HepG2 (cell line): ENCODE measurements around the gene TSC1. TPM values are rescaled to one million over a fixed set of nuclear protein-coding genes. Genes with fewer than 3 reads are reported as not detected.

ENCODE experiments used
- ATAC-seq: fragments of 200-7000 bp; cut with Tn5 transposase; 3 replicates; pipeline ENCODE4 v1.9.1; 2020; ENCODE audit warnings: mild to moderate bottlenecking, moderate library complexity
- BruUV-seq: library from RNA; stranded (reverse); fragments of 400-500 nt; replicated peaks from 2 replicates; lab custom pipeline; 2021; lab: Mats Ljungman, UMichigan
- CTCF ChIA-PET: fragments of 300-600 bp; formaldehyde crosslinking; extraction: SDS; loops from one replicate; lab custom pipeline; 2021; ENCODE audit warnings: low total read pairs, inconsistent platforms, low intra/inter-chr PET ratio; lab: Yijun Ruan, JAX
- POLR2A ChIA-PET: fragments of 350-600 bp; sonication (Branson Sonifier 250); formaldehyde crosslinking; loops from one replicate; lab custom pipeline; 2020; ENCODE audit warnings: antibody characterized with exemption, inconsistent platforms; lab: Yijun Ruan, JAX
- DNase-seq: peaks from one replicate; pipeline ENCODE4 v3.0.0-alpha.2; 2015; ENCODE audit warnings: low spot score
- FAIRE-seq: peaks from 3 replicates; lab custom pipeline; 2011; peaks lifted over from hg19 to GRCh38; lab: Jason Lieb, UNC
- H2AFZ ChIP-seq: one replicate; pipeline ENCODE4 v1.6.1; 2011; ENCODE audit warnings: low read length, inconsistent platforms
- H3K27ac ChIP-seq: fragments of 300-600 bp; 3 replicates; pipeline ENCODE4 v1.8.0; 2011; ENCODE audit warnings: mixed run types, mild to moderate bottlenecking, mixed read lengths, low read length, inconsistent platforms; ENCODE audit not compliant: insufficient read depth; ENCODE audit errors: extremely low read length
- H3K27me3 ChIP-seq, 2 experiments: fragments of 200-600 bp in 1 of 2; 2 replicates in 1 of 2; 3 replicates in 1 of 2; pipeline versions ENCODE4 v1.6.0 to v1.8.0; 2011; ENCODE audit warnings: low read length in 2 of 2, mild to moderate bottlenecking in 2 of 2, moderate library complexity in 2 of 2, inconsistent platforms in 1 of 2; ENCODE audit not compliant: insufficient read depth in 2 of 2, control insufficient read depth in 1 of 2
- H3K36me3 ChIP-seq, 2 experiments: fragments of 200-600 bp in 1 of 2; replicated peaks in 1 of 2; 2 replicates in 1 of 2; 3 replicates in 1 of 2; pipeline versions ENCODE4 v1.5.1 to v1.8.0; 2011; ENCODE audit warnings: low read length in 2 of 2, inconsistent platforms in 1 of 2; ENCODE audit not compliant: insufficient read depth in 2 of 2, control insufficient read depth in 1 of 2
- H3K4me1 ChIP-seq: 2 replicates; pipeline ENCODE4 v1.5.1; 2012; ENCODE audit warnings: low read length, inconsistent platforms; ENCODE audit not compliant: insufficient read depth
- H3K4me2 ChIP-seq: 2 replicates; pipeline ENCODE4 v1.6.0; 2011; ENCODE audit warnings: low read depth, low read length, inconsistent platforms
- H3K4me3 ChIP-seq, 3 experiments: fragments of 200-600 bp in 1 of 3; sonication (generic), shearing (Covaris generic) in 1 of 3; replicated peaks in 1 of 3; 2 replicates each; pipeline ENCODE4 v1.5.1; 2011 to 2016; ENCODE audit warnings: low read length in 3 of 3, inconsistent platforms in 2 of 3, low read depth in 2 of 3, mild to moderate bottlenecking in 2 of 3, control low read depth in 1 of 3, mixed read lengths in 1 of 3; ENCODE audit not compliant: insufficient read depth in 1 of 3
- H3K79me2 ChIP-seq: one replicate; pipeline ENCODE4 v1.6.1; 2011; ENCODE audit warnings: low read length, inconsistent platforms; ENCODE audit not compliant: insufficient read depth
- H3K9ac ChIP-seq: 2 replicates; pipeline ENCODE4 v1.6.0; 2011; ENCODE audit warnings: mild to moderate bottlenecking, low read depth, low read length, inconsistent platforms; ENCODE audit not compliant: insufficient read depth
- H3K9me3 ChIP-seq: 2 replicates; pipeline ENCODE4 v1.5.1; 2012; ENCODE audit warnings: mild to moderate bottlenecking, low read length
- H4K20me1 ChIP-seq: 2 replicates; pipeline ENCODE4 v1.6.0; 2011; ENCODE audit warnings: inconsistent platforms, mild to moderate bottlenecking, low read length, moderate library complexity; ENCODE audit not compliant: insufficient read depth
- ATF7 ChIP-seq, 2 experiments: fragments of 450-650 bp in 1 of 2; sonication (generic) in 1 of 2; formaldehyde crosslinking in 1 of 2; IDR thresholded peaks; 2 replicates each; pipeline versions ENCODE4 v1.4.0 to v1.6.1; 2016 to 2020; ENCODE audit warnings: antibody characterized with exemption in 1 of 2, mild to moderate bottlenecking in 1 of 2, missing genetic modification reagents in 1 of 2
- CREB1 ChIP-seq, 2 experiments: fragments of 450-650 bp in 1 of 2; IDR thresholded peaks; 2 replicates each; pipeline ENCODE4 v1.6.1; 2016 to 2017; ENCODE audit warnings: control low read depth in 1 of 2, mild to moderate bottlenecking in 1 of 2, missing compliant biosample characterization in 1 of 2, missing genetic modification characterization in 1 of 2
- CTCF ChIP-seq: sonication (generic); formaldehyde crosslinking; IDR thresholded peaks from 2 replicates; pipeline ENCODE4 v1.5.0; 2020; ENCODE audit warnings: mild to moderate bottlenecking, missing genetic modification reagents, moderate library complexity
- EED ChIP-seq: sonication (generic); formaldehyde crosslinking; IDR thresholded peaks from 2 replicates; pipeline ENCODE4 v1.5.0; 2020; ENCODE audit warnings: mild to moderate bottlenecking, missing genetic modification reagents
- ETV5 ChIP-seq: IDR thresholded peaks from 2 replicates; pipeline ENCODE4 v1.6.1; 2018; ENCODE audit warnings: missing biosample characterization, missing genetic modification reagents, inconsistent platforms, borderline replicate concordance
- HMGXB4 ChIP-seq, 2 experiments: sonication (generic) in 1 of 2; formaldehyde crosslinking in 1 of 2; IDR thresholded peaks; 2 replicates each; pipeline versions ENCODE4 v1.4.0 to v1.6.1; 2018 to 2020; ENCODE audit warnings: missing genetic modification reagents in 2 of 2, borderline replicate concordance in 1 of 2, low read depth in 1 of 2, mild to moderate bottlenecking in 1 of 2, missing biosample characterization in 1 of 2
- RAD21 ChIP-seq: fragments of 450-650 bp; formaldehyde crosslinking; IDR thresholded peaks from 2 replicates; pipeline ENCODE4 v1.5.0; 2020; ENCODE audit warnings: mild to moderate bottlenecking
- SMC3 ChIP-seq: IDR thresholded peaks from 2 replicates; pipeline ENCODE4 v1.6.1; 2011; ENCODE audit warnings: low read length, improper control_type of control experiment
- SNAPC5 ChIP-seq: sonication (generic); formaldehyde crosslinking; IDR thresholded peaks from 2 replicates; pipeline ENCODE4 v1.8.1; 2023; ENCODE audit warnings: mild to moderate bottlenecking, missing genetic modification reagents, borderline replicate concordance
- STAG1 ChIP-seq: sonication (generic); formaldehyde crosslinking; IDR thresholded peaks from 2 replicates; pipeline ENCODE4 v1.4.0; 2020; ENCODE audit warnings: missing genetic modification reagents
- TEAD3 ChIP-seq: optimal IDR thresholded peaks from 2 replicates; pipeline ENCODE3; 2016; ENCODE audit warnings: borderline replicate concordance
- THYN1 ChIP-seq: sonication (generic); formaldehyde crosslinking; IDR thresholded peaks from 2 replicates; pipeline ENCODE4 v1.8.1; 2023; ENCODE audit warnings: low read depth, mild to moderate bottlenecking, moderate library complexity, missing genetic modification reagents, borderline replicate concordance
- ZBTB21 ChIP-seq: sonication (generic); formaldehyde crosslinking; IDR thresholded peaks from 2 replicates; pipeline ENCODE4 v1.4.0; 2020; ENCODE audit warnings: missing genetic modification reagents
- ZNF10 ChIP-seq: sonication (generic); formaldehyde crosslinking; IDR thresholded peaks from 2 replicates; pipeline ENCODE4 v1.4.0; 2020; ENCODE audit warnings: mild to moderate bottlenecking, low read depth, missing genetic modification reagents, borderline replicate concordance
- ZNF160 ChIP-seq: sonication (generic); formaldehyde crosslinking; IDR thresholded peaks from 2 replicates; pipeline ENCODE4 v1.8.0; 2022; ENCODE audit warnings: mild to moderate bottlenecking, inconsistent platforms, missing genetic modification reagents
- ZNF382 ChIP-seq: sonication (generic); formaldehyde crosslinking; IDR thresholded peaks from 2 replicates; pipeline ENCODE4 v1.5.0; 2020; ENCODE audit warnings: missing genetic modification reagents, mild to moderate bottlenecking, borderline replicate concordance
- ZNF572 ChIP-seq: sonication (generic); formaldehyde crosslinking; IDR thresholded peaks from 2 replicates; pipeline ENCODE4 v1.5.1; 2020; ENCODE audit warnings: mild to moderate bottlenecking, missing genetic modification reagents
- ZNF670 ChIP-seq: sonication (generic); formaldehyde crosslinking; IDR thresholded peaks from 2 replicates; pipeline ENCODE4 v1.8.0; 2022; ENCODE audit warnings: mild to moderate bottlenecking, missing genetic modification reagents, borderline replicate concordance
- WGBS: methylation state at CpG from one replicate; pipeline ENCODE4 v1.1.6; 2017; ENCODE audit warnings: low lambda C conversion rate; 5-methylcytosine and 5-hydroxymethylcytosine counted together
- in situ Hi-C: cut with HindIII; loops from 2 replicates; pipeline ENCODE4 v1.10.0; 2017; ENCODE audit warnings: low pct_unique_long_range_greater_than_20kb; ENCODE audit not compliant: extremely low pct_ligation_motif_present
- intact Hi-C: fragments of 100-400 bp; cut with micrococcal nuclease; formaldehyde crosslinking; loops from one replicate; pipeline ENCODE4 v1.10.0; 2022; ENCODE audit not compliant: unreplicated experiment
- polyA plus RNA-seq, 8 experiments: library from polyadenylated mRNA; depleted of rRNA in 3 of 8; stranded (reverse) in 7 of 8; unstranded in 1 of 8; fragments of >200 nt; fragmentation: Illumina TruSeq in 4 of 8; extraction: Trizol in 4 of 8; gene quantifications; 2 replicates each; pipeline versions ENCODE4 v1.2.1 to v1.2.3, GENCODE V29; 2011 to 2016; ENCODE audit warnings: low read depth in 4 of 8, missing spikeins in 1 of 8, mixed read lengths in 1 of 8; ENCODE audit not compliant: insufficient read depth in 1 of 8
- total RNA-seq, 5 experiments: library from RNA; depleted of rRNA; stranded (reverse); fragments of >200 nt; fragmentation: Illumina TruSeq; extraction: Trizol; gene quantifications; 2 replicates each; pipeline ENCODE4 v1.2.3, GENCODE V29; 2016; ENCODE audit warnings: low read depth in 1 of 5

TSC1 gene
- total and polyA plus RNA-seq, 2 of the 13 experiments (the other 11 are each of a cell fraction or from before 2014, with no cell fraction given) = 31.6 to 66.1 TPM

DNA sequence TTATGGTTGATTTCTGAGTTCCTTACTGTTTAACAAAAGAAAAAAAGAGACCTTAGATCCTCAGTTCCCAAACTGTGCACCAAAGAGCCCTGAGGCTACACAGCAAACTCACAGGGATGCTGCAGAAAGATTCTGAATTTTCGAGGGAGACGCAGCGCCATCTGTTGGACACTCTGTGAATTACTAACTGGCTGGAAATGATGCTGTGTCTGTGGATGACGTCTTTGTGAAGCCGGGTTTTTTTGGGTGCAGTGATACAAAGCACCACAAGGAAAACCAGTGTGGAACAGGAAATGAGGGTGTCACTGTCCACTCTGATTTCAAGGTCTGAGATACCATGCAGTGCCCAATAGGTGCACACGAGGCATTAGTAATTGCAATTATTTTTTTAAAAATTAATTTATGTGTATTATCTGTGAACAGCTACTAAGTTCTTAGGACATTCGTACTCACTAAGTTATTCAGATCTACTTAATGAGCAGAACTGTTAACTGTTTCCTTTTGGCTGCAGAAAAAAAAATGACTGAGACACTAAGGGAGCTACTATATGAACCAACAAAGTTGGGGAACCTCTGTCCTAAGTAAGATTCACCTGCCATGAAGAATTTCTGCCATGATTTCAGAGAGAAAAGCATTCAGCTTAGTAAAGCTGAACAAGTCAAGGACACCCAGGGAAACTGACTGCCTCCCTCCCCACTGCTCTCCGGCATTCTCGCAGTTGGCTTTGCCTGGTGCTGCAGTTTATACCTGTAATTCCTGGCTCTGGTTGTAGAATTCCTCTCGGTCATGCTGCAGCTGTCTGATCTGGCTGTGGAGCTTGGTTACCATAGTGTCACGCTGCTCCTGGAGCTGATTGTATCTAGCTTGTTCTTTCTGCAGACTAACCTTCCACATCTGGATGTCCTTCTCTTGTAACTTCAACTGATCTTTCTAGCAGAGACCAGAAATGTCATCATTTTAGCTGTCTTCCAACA lies 42.3 kb downstream of the TSC1 start:
- Histone ChIP-seq H3K79me2 (no peaks in the 10 kb centered on the region), H3K4me2 (no peak overlapping the region), H3K36me3 (peaks cover 21 to 68% of the 10 kb centered on the region in 2 experiments), H4K20me1 (no peaks in the 10 kb centered on the region), H3K9ac (no peak overlapping the region), H3K4me1 (no peaks in the 10 kb centered on the region), H3K27me3 (no peaks in the 10 kb centered on the region), H3K9me3 (no peaks in the 10 kb centered on the region), H3K4me3 (no peak overlapping the region), H2AFZ (no peak overlapping the region), H3K27ac (no peak overlapping the region)
- intact Hi-C loops = loop anchor here (2.0 to 5.0 kb wide), 2 partner anchors 71 to 80 kb away; no protein-coding TSS in a partner anchor
- no TSS peak for BruUV-seq
- DNase-seq = peak; percentile 75
- ChIA-PET POLR2A (no interaction called here), CTCF (interaction anchor here (0.7 to 1.9 kb wide), 3 partner anchors 71 to 90 kb away, joined by 3 to 7 read pairs (median 3); no protein-coding TSS in a partner anchor)
- FAIRE-seq = peak; percentile 67
- ATAC-seq = peak; percentile 95
- 56% methylated on average over 7 of the region's 11 CpGs for WGBS
- in situ Hi-C loops = no loop called here
- peak; percentile 63 for TF ChIP-seq ATF7 (IDR thresholded peaks at IDR 0.05)
- TF ChIP-seq ATF7 (CRISPR knock-in tag; IDR thresholded peaks at IDR 0.05) = no peak
- TF ChIP-seq EED (CRISPR knock-in tag) = no peak
- no peak for TF ChIP-seq ZNF670 (CRISPR knock-in tag)
- no peak for TF ChIP-seq THYN1 (CRISPR knock-in tag)
- TF ChIP-seq ZNF382 (CRISPR knock-in tag) = no peak
- peak in 1 of 2 experiments; percentile 67; a peak in 2 of 4 replicates for TF ChIP-seq HMGXB4 (CRISPR knock-in tag; IDR thresholded peaks at IDR 0.05; ENCODE audit: borderline replicate concordance in 1 of 2, low read depth in 1 of 2)
- no peak for TF ChIP-seq ZNF10 (CRISPR knock-in tag)
- TF ChIP-seq CTCF (CRISPR knock-in tag) = peak; percentile 85
- no peak for TF ChIP-seq ZNF572 (CRISPR knock-in tag)
- no peak for TF ChIP-seq SNAPC5 (CRISPR knock-in tag)
- peak; percentile 28 for TF ChIP-seq TEAD3 (CRISPR knock-in tag)
- TF ChIP-seq STAG1 (CRISPR knock-in tag) = peak; percentile 68
- TF ChIP-seq SMC3 = peak; percentile 60
- peak; percentile 67 for TF ChIP-seq CREB1 (IDR thresholded peaks at IDR 0.05)
- TF ChIP-seq CREB1 (CRISPR knock-in tag; IDR thresholded peaks at IDR 0.05) = no peak
- TF ChIP-seq RAD21 (CRISPR knock-in tag) = 0 out of 2 replicates have a peak, but pooled peaks have one; percentile 40
- TF ChIP-seq ZBTB21 (CRISPR knock-in tag) = 0 out of 2 replicates have a peak, but pooled peaks have one; percentile 21
- TF ChIP-seq ZNF160 = no peak
- 0 out of 2 replicates have a peak, but pooled peaks have one; percentile 19 for TF ChIP-seq ETV5 (CRISPR knock-in tag)
